A549 (cell line): Measurements from ENCODE around the gene ZGPAT.

Source experiments
- CBX2 ChIP-seq: fragments of 200-600 bp; sonication (generic); IDR thresholded peaks from 2 replicates; pipeline ENCODE4 v1.6.1; 2016; ENCODE audit warnings: low read depth, mild to moderate bottlenecking, borderline replicate concordance
- CEBPB ChIP-seq, 2 experiments: fragments of >200 bp in 1 of 2; sonication (Bioruptor Twin) in 1 of 2; formaldehyde crosslinking in 1 of 2; IDR thresholded peaks; 2 replicates each; pipeline ENCODE4 v1.6.1; 2012 to 2016
- CTCF ChIP-seq: fragments of >200 bp; sonication (Bioruptor Twin); formaldehyde crosslinking; IDR thresholded peaks from 3 replicates; pipeline ENCODE4 v1.5.1; 2016
- EP300 ChIP-seq, 2 experiments: fragments of >200 bp; sonication (Bioruptor Twin); formaldehyde crosslinking; IDR thresholded peaks; 2 replicates in 1 of 2; 3 replicates in 1 of 2; pipeline ENCODE4 v1.6.1; 2016 to 2017
- GATA3 ChIP-seq: IDR thresholded peaks from 2 replicates; pipeline ENCODE4 v1.6.1; 2012; ENCODE audit warnings: borderline replicate concordance
- MAFK ChIP-seq: fragments of 450-650 bp; IDR thresholded peaks from 2 replicates; pipeline ENCODE4 v1.6.1; 2014; ENCODE audit not compliant: partially characterized antibody
- MAX ChIP-seq: IDR thresholded peaks from 2 replicates; pipeline ENCODE4 v1.6.1; 2012
- MAZ ChIP-seq: fragments of 150-350 bp; IDR thresholded peaks from 2 replicates; pipeline ENCODE4 v1.6.1; 2014; ENCODE audit warnings: antibody characterized with exemption, low read depth, low read length, borderline replicate concordance
- MYC ChIP-seq: IDR thresholded peaks from 2 replicates; pipeline ENCODE4 v1.6.1; 2012; ENCODE audit warnings: mild to moderate bottlenecking, inconsistent platforms, low read length, improper control_type of control experiment, borderline replicate concordance
- NR3C1 ChIP-seq: fragments of >200 bp; sonication (Bioruptor Twin); formaldehyde crosslinking; IDR thresholded peaks from 3 replicates; pipeline ENCODE4 v1.6.1; 2017
- POLR2A ChIP-seq: IDR thresholded peaks from 2 replicates; pipeline ENCODE4 v1.6.1; 2012; ENCODE audit warnings: mild to moderate bottlenecking, low read length
- RAD21 ChIP-seq, 2 experiments: fragments of >200 bp in 1 of 2; sonication (Bioruptor Twin) in 1 of 2; formaldehyde crosslinking in 1 of 2; IDR thresholded peaks in 1 of 2; conservative IDR thresholded peaks in 1 of 2; 2 replicates in 1 of 2; 3 replicates in 1 of 2; pipeline ENCODE4 v1.6.1; 2012 to 2018; ENCODE audit warnings: inconsistent platforms in 1 of 2
- RFX5 ChIP-seq: fragments of 450-650 bp; IDR thresholded peaks from 2 replicates; pipeline ENCODE4 v1.7.1; 2014; ENCODE audit warnings: antibody characterized with exemption, mild to moderate bottlenecking, moderate library complexity
- TP53 ChIP-seq: fragments of 250-450 bp; sonication (Bioruptor Pico); IDR thresholded peaks from 2 replicates; pipeline ENCODE4 v1.5.0; 2021; ENCODE audit warnings: mild to moderate bottlenecking, moderate library complexity

- TF ChIP-seq CBX2 (no peak), TP53 (no peak), POLR2A (no peak), CTCF (no peak), MYC (no peak), MAZ (no peak), MAX (no peak), EP300 (IDR thresholded peaks at IDR 0.05) (no peak), CEBPB (IDR thresholded peaks at IDR 0.05) (no peak), MAFK (no peak), RFX5 (no peak), GATA3 (no peak), NR3C1 (no peak), RAD21 (conservative IDR thresholded peaks at IDR 0.05 in 1 of 2, IDR thresholded peaks at IDR 0.05 in 1 of 2) (no peak)
Measured at GRCh38 chr20:63708301-63709148, 686 bp downstream of the ZGPAT start.
